A673 (cell line): Measurements from ENCODE around the gene ADGRL3. TPM values are rescaled to one million over a fixed set of nuclear protein-coding genes. Genes with fewer than 3 reads are reported as not detected.

Experiments used
- BruUV-seq: library from RNA; stranded (reverse); fragments of 400-500 nt; replicated peaks from 2 replicates; lab custom pipeline; 2021; lab: Mats Ljungman, UMichigan
- CTCF ChIA-PET: fragments of 300-600 bp; sonication (Branson Sonifier 250); formaldehyde crosslinking; loops from one replicate; lab custom pipeline; 2022; ENCODE audit warnings: antibody characterized with exemption; lab: Charles Lee
- POLR2A ChIA-PET: fragments of 300-600 bp; sonication (Branson Sonifier 250); formaldehyde crosslinking; loops from one replicate; lab custom pipeline; 2022; ENCODE audit warnings: antibody characterized with exemption; ENCODE audit not compliant: low non-redundant PET; lab: Charles Lee
- DNase-seq: peaks from one replicate; pipeline ENCODE4 v3.0.0-alpha.2; 2015; ENCODE audit warnings: low spot score
- H3K27ac ChIP-seq: fragments of 200-600 bp; sonication (generic); 2 replicates; pipeline ENCODE4 v1.5.1; 2016; ENCODE audit warnings: mixed run types, low read depth, mild to moderate bottlenecking, mixed read lengths, antibody characterized with exemption, low read length; ENCODE audit not compliant: poor library complexity, severe bottlenecking
- H3K27me3 ChIP-seq: fragments of 200-600 bp; sonication (generic); replicated peaks from 2 replicates; pipeline ENCODE4 v1.6.1; 2017; ENCODE audit warnings: mixed run types, low read depth, mild to moderate bottlenecking, mixed read lengths, antibody characterized with exemption, low read length; ENCODE audit not compliant: insufficient read depth, poor library complexity
- H3K36me3 ChIP-seq: fragments of 200-600 bp; sonication (generic); 2 replicates; pipeline ENCODE4 v1.6.1; 2016; ENCODE audit warnings: mixed run types, mild to moderate bottlenecking, mixed read lengths, antibody characterized with exemption, low read length; ENCODE audit not compliant: insufficient read depth, poor library complexity, severe bottlenecking
- H3K4me1 ChIP-seq: fragments of 200-600 bp; sonication (generic); 2 replicates; pipeline ENCODE4 v1.6.1; 2017; ENCODE audit warnings: mixed run types, mild to moderate bottlenecking, mixed read lengths, antibody characterized with exemption, low read length; ENCODE audit not compliant: insufficient read depth, poor library complexity, severe bottlenecking
- H3K4me3 ChIP-seq: fragments of 200-600 bp; sonication (generic); 2 replicates; pipeline ENCODE4 v1.5.1; 2016; ENCODE audit warnings: low read depth, mixed run types, mild to moderate bottlenecking, mixed read lengths, low read length; ENCODE audit not compliant: poor library complexity, severe bottlenecking
- H3K9me3 ChIP-seq: fragments of 200-600 bp; sonication (generic); 2 replicates; pipeline ENCODE4 v1.6.1; 2016; ENCODE audit warnings: mixed run types, low read depth, mild to moderate bottlenecking, mixed read lengths, antibody characterized with exemption, low read length; ENCODE audit not compliant: poor library complexity, severe bottlenecking
- EZH2 ChIP-seq: fragments of 200-600 bp; sonication (generic); IDR thresholded peaks from 2 replicates; pipeline ENCODE4 v1.6.1; 2017; ENCODE audit warnings: borderline replicate concordance, low read depth, mild to moderate bottlenecking, mixed read lengths, antibody characterized with exemption, low read length; ENCODE audit not compliant: poor library complexity, severe bottlenecking
- intact Hi-C: fragments of 100-400 bp; cut with micrococcal nuclease; formaldehyde crosslinking; loops from one replicate; pipeline ENCODE4 v1.10.0; 2022; ENCODE audit not compliant: unreplicated experiment
- total RNA-seq: library from RNA; stranded (reverse); gene quantifications from 2 replicates; pipeline ENCODE4 v1.2.3, GENCODE V29; 2021
- TF ChIP-seq, protein P1 (sequence below): fragments of 300-800, 200-600 bp; sonication (generic); conservative IDR thresholded peaks from 2 replicates; pipeline ENCODE4 v1.5.1; 2017; ENCODE audit warnings: low read depth, mild to moderate bottlenecking, antibody characterized with exemption, low read length, moderate library complexity, mixed read lengths

The ADGRL3 gene
- total RNA-seq, 1 experiment from 2014 or later: not detected

DNA sequence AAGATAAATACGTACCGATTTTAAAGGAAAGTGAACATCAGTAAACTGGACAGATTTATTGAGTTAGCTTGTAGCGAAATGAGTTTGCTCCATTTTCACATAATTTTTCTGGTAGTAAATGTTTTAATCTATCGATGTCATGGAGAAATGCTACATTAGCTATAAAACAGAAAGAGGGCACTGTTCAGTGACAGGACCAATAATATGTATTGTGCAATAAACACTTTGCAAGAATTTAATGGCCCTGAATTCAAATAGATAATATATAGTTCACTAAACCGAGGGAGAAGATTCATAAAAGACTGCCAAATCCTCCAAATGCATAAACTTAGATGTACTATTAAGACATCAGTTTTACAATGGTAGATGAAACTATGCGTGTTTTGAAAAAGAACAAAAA, 516.3 kb downstream of the ADGRL3 start:
- Histone ChIP-seq H3K9me3 (no peaks in the 10 kb centered on the region), H3K27me3 (no peaks in the 10 kb centered on the region), H3K27ac (no peak overlapping the region), H3K4me3 (no peak overlapping the region), H3K4me1 (no peaks in the 10 kb centered on the region), H3K36me3 (no peaks in the 10 kb centered on the region)
- intact Hi-C loops: no loop called here
- no TSS peak for BruUV-seq
- POLR2A ChIA-PET: no interaction called here
- TF ChIP-seq, protein P1, sequence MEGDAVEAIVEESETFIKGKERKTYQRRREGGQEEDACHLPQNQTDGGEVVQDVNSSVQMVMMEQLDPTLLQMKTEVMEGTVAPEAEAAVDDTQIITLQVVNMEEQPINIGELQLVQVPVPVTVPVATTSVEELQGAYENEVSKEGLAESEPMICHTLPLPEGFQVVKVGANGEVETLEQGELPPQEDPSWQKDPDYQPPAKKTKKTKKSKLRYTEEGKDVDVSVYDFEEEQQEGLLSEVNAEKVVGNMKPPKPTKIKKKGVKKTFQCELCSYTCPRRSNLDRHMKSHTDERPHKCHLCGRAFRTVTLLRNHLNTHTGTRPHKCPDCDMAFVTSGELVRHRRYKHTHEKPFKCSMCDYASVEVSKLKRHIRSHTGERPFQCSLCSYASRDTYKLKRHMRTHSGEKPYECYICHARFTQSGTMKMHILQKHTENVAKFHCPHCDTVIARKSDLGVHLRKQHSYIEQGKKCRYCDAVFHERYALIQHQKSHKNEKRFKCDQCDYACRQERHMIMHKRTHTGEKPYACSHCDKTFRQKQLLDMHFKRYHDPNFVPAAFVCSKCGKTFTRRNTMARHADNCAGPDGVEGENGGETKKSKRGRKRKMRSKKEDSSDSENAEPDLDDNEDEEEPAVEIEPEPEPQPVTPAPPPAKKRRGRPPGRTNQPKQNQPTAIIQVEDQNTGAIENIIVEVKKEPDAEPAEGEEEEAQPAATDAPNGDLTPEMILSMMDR: no peak
- TF ChIP-seq EZH2: no peak
- CTCF ChIA-PET: no interaction called here
- no peak for DNase-seq

DNA sequence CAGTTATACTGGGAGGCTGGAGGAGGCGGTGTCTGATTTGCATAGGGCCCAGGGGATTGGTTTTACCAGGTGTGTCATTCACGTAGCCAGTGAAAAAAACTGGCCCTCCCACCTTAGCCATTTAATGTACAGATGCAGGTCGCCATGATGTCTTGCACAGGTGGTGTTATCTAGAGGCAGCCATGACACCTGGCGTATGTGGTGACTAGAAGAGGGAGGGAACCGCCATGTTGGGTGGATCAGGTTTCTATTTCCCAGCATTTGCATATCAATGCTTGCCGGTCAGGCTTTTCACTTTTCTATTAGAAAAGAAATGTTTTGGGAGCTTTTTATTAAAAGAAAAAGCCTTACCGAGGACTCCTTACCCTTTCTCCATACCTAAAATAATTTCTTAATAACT, 523.4 kb downstream of the ADGRL3 start:
- DNase-seq: no peak

DNA sequence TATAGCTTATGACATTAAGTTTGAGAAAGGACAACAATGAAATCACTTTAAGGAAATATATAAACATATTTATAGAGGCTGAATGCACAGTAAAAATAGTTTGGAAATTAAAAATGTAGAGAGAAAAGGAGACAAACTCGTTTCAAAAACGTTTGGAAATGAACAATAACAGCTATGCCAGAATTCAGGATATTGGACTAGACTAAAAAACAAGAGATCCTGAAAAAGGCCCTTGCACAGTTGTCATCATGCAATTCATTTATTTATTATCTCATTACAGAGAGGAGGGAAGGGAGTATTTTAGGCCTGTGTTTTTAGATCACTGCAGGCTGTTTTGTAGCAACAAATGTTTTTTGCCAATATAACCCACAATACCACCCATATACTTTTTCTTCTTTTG, 527.2 kb downstream of the ADGRL3 start:
- no peak for TF ChIP-seq EZH2
- TF ChIP-seq, protein P1: no peak
- Histone ChIP-seq H3K36me3 (no peaks in the 10 kb centered on the region), H3K9me3 (no peaks in the 10 kb centered on the region), H3K27me3 (no peaks in the 10 kb centered on the region), H3K4me3 (no peak overlapping the region), H3K27ac (no peak overlapping the region), H3K4me1 (no peaks in the 10 kb centered on the region)
- ChIA-PET POLR2A (no interaction called here), CTCF (no interaction called here)
- BruUV-seq: no TSS peak
- intact Hi-C loops: no loop called here
- DNase-seq: no peak

More for the DNA sequence above, 523.4 kb downstream of the ADGRL3 start:
- TF ChIP-seq, protein P1: no peak
- TF ChIP-seq EZH2: no peak
- Histone ChIP-seq H3K27ac (no peak overlapping the region), H3K9me3 (no peaks in the 10 kb centered on the region), H3K4me1 (no peaks in the 10 kb centered on the region), H3K27me3 (no peaks in the 10 kb centered on the region), H3K4me3 (no peak overlapping the region), H3K36me3 (no peaks in the 10 kb centered on the region)
- ChIA-PET POLR2A (no interaction called here), CTCF (no interaction called here)
- no TSS peak for BruUV-seq
- intact Hi-C loops: no loop called here
